Measurements from ENCODE around the gene MDP1.

DNA sequence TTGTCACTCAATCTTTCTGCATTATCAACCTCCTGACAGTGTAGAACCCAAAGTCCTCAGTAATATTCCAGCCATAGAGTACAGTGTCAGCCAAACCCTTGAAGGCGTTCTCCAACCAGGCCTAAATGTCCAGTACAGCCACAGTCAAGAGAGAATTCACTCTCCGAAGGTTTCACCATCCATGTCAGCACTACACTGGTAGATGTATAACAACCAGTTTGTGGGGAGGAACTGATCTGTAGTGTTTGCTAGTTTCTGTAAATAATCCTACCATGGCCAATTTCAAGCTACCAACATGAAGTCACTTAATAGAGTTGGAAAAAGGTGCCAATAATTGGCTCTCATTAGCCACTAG is 456 bp upstream of the MDP1 start:
- TF ChIP-seq, protein P1, sequence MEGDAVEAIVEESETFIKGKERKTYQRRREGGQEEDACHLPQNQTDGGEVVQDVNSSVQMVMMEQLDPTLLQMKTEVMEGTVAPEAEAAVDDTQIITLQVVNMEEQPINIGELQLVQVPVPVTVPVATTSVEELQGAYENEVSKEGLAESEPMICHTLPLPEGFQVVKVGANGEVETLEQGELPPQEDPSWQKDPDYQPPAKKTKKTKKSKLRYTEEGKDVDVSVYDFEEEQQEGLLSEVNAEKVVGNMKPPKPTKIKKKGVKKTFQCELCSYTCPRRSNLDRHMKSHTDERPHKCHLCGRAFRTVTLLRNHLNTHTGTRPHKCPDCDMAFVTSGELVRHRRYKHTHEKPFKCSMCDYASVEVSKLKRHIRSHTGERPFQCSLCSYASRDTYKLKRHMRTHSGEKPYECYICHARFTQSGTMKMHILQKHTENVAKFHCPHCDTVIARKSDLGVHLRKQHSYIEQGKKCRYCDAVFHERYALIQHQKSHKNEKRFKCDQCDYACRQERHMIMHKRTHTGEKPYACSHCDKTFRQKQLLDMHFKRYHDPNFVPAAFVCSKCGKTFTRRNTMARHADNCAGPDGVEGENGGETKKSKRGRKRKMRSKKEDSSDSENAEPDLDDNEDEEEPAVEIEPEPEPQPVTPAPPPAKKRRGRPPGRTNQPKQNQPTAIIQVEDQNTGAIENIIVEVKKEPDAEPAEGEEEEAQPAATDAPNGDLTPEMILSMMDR (IDR thresholded peaks at IDR 0.05): no peak
- no peak for TF ChIP-seq POLR2A (IDR thresholded peaks at IDR 0.05)
